Skeletal muscle tissue (tissue), 4 donors: ENCODE measurements around the gene LST1. TPM values are rescaled to one million over a fixed set of nuclear protein-coding genes. Genes with fewer than 3 reads are reported as not detected.

ENCODE experiments used
- H3K27ac ChIP-seq: one replicate; pipeline ENCODE4 v1.7.0; 2013; ENCODE audit warnings: mild to moderate bottlenecking, low read depth, low read length, inconsistent platforms
- H3K27me3 ChIP-seq, 3 donors: one replicate each; pipeline ENCODE4 v1.7.0; 2013; ENCODE audit warnings: low read length in 3 of 3; ENCODE audit not compliant: control insufficient read depth in 3 of 3, insufficient read depth in 3 of 3
- H3K36me3 ChIP-seq, 3 donors: one replicate each; pipeline ENCODE4 v1.7.0; 2013; ENCODE audit warnings: low read length in 3 of 3; ENCODE audit not compliant: control insufficient read depth in 3 of 3, insufficient read depth in 3 of 3
- H3K4me1 ChIP-seq, 3 donors: one replicate each; pipeline ENCODE4 v1.7.0; 2013; ENCODE audit warnings: low read length in 3 of 3, mild to moderate bottlenecking in 3 of 3; ENCODE audit not compliant: control insufficient read depth in 3 of 3, insufficient read depth in 3 of 3
- H3K4me3 ChIP-seq, 3 donors: one replicate each; pipeline ENCODE4 v1.7.0; 2013; ENCODE audit warnings: low read length in 3 of 3
- H3K9ac ChIP-seq, 3 donors: one replicate each; pipeline ENCODE4 v1.7.0; 2013; ENCODE audit warnings: low read length in 3 of 3, mild to moderate bottlenecking in 3 of 3, moderate library complexity in 2 of 3, low read depth in 1 of 3
- H3K9me3 ChIP-seq, 3 donors: one replicate each; pipeline ENCODE4 v1.7.0; 2013; ENCODE audit warnings: low read length in 3 of 3; ENCODE audit not compliant: control insufficient read depth in 3 of 3
- total RNA-seq: library from RNA; depleted of rRNA; stranded (reverse); fragments of >200 nt; gene quantifications from one replicate; pipeline ENCODE4 v1.2.3, GENCODE V29; 2014
- donor health status: Osteomylitis.

The LST1 gene
- total RNA-seq, 1 donor from 2014 or later = 3.7 TPM

DNA sequence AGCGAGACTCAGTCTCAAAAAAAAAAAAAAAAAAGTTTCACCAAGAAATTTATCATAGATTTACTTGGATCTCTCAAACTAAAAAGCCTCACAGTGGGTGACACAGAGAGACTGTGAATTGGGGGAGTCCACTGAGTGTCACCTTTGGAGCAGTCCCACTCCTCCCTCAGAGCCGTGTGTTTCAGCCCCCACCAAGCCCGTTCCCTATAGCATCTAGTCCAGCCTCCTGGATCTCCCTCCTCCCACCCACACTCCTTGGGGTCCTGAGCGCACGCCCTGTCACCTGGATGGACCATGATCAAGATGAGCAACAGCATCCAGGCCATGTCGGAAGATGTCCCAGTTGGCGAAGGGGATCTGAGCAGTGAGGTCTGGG, 6.3 kb downstream of the LST1 start:
- Histone ChIP-seq H3K36me3 (no peaks in the 10 kb centered on the region), H3K27me3 (no peaks in the 10 kb centered on the region), H3K4me3 (no peak overlapping the region), H3K9ac (no peak overlapping the region), H3K9me3 (no peaks in the 10 kb centered on the region), H3K27ac (no peak overlapping the region), H3K4me1 (peaks cover 0 to 2% (median 2%) of the 10 kb centered on the region in 3 donors)

DNA sequence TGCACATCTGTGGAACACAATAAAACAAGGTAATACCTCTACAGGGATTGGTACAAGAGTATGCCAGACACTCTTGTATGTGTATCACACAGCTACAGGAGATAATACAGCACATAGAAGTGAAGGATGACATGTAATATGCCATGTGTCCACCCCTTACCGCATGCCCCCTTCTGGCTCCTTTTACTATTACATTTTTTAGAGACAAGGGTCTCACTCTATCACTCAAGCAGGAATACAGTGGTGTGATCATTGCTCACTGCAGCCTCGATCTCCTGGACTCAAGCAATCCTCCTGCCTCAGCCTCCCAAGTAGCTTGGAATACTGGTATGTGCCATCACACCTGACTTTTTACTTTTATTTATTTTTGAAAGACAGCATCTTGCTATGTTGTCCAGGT, 10.9 kb downstream of the LST1 start:
- Histone ChIP-seq H3K4me1 (no peaks in the 10 kb centered on the region), H3K4me3 (no peak overlapping the region), H3K9ac (no peak overlapping the region), H3K27me3 (no peaks in the 10 kb centered on the region), H3K27ac (no peak overlapping the region), H3K36me3 (no peaks in the 10 kb centered on the region), H3K9me3 (no peaks in the 10 kb centered on the region)

DNA sequence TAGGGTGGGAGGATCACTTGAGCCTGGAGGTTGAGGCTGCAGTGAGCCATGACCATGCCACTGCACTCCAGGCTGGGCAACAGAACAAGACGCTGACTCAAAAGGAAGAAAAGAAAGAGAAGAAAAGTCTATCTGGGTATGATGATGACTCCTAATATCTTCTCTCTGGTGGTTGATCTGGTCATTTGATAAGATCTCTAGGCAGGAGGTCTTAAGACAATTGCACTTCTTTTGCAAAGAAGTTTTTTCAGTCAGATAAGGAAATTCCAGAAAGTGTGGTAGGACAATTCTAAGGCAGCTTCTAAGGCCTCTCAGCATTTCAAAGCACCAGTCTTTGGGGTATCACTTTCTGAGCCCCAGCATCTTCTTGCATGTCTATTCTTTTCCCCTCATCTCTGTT, 21.2 kb downstream of the LST1 start:
- Histone ChIP-seq H3K27ac (no peak overlapping the region), H3K27me3 (no peaks in the 10 kb centered on the region), H3K4me1 (no peaks in the 10 kb centered on the region), H3K4me3 (no peak overlapping the region), H3K9ac (no peak overlapping the region), H3K9me3 (no peaks in the 10 kb centered on the region), H3K36me3 (no peaks in the 10 kb centered on the region)

DNA sequence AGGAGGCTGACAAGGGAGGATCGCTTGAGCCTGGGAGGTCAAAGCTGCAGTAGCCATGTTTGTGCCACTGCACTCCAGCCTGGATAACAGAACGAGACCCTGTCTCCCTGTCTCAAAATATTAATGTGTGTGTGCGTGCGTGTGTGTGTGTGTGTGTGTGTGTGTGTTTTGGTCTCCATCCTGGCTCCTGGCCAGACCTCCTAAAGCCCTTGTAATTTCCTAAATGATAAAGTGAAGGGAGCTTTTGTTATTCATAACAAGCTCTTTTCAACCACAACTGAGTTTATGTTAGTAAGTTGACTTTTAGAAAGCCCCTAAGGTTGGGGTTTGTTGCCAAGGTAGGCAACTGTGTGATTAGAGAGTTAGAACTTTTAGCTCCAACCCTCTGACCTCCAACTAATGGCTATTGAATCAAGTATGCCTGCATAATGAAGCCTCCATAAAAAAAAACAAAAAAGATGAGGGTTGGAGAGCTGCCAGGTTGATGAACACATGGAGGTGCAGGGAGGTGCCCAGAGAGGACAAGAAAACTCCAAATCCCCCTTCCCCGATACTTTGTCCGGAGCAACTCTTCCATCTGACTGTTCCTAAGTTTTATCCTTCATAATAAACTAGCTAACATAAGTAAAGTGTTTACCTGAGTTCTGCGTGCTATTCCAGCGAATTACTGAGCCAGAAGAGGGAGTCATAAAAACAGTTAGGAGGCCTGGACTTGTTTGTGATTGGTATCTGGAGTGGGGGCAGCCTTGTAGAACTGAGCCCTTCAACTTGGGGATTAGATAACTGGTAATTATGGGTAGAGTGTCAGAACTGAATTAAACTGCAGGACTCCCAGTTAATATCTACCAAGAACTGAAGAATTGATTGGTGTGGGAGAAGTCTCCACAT, 23.7 kb downstream of the LST1 start:
- no peaks in the 10 kb centered on the region for H3K27me3 ChIP-seq
- H3K9me3 ChIP-seq = no peaks in the 10 kb centered on the region
- H3K36me3 ChIP-seq = no peaks in the 10 kb centered on the region
- H3K4me1 ChIP-seq = no peaks in the 10 kb centered on the region
- H3K9ac ChIP-seq = no peak overlapping the region
- no peak overlapping the region for H3K27ac ChIP-seq
- H3K4me3 ChIP-seq = no peak overlapping the region

DNA sequence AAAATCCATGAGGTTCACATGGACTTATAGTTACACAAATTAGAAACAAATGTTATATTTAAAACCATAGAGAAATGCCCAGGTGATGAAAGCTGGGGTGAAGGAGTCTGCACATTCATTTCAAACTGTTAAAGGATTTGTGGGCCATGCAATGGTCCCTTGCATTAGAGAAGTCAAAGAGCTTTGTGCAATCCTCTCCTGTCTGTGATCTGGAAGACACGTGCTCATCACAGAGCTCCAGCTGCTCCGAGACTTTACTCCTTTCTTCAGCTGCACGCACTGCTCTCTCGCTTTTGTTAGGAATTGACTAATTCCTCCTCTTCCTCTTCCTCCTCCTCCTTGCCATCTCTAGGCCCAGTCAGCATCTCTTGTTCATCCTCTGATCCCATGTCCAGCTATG, 24.9 kb downstream of the LST1 start:
- no peak overlapping the region for H3K27ac ChIP-seq
- H3K4me3 ChIP-seq = no peak overlapping the region
- H3K27me3 ChIP-seq = no peaks in the 10 kb centered on the region
- no peaks in the 10 kb centered on the region for H3K36me3 ChIP-seq
- no peak overlapping the region for H3K9ac ChIP-seq
- no peaks in the 10 kb centered on the region for H3K9me3 ChIP-seq
- no peaks in the 10 kb centered on the region for H3K4me1 ChIP-seq

DNA sequence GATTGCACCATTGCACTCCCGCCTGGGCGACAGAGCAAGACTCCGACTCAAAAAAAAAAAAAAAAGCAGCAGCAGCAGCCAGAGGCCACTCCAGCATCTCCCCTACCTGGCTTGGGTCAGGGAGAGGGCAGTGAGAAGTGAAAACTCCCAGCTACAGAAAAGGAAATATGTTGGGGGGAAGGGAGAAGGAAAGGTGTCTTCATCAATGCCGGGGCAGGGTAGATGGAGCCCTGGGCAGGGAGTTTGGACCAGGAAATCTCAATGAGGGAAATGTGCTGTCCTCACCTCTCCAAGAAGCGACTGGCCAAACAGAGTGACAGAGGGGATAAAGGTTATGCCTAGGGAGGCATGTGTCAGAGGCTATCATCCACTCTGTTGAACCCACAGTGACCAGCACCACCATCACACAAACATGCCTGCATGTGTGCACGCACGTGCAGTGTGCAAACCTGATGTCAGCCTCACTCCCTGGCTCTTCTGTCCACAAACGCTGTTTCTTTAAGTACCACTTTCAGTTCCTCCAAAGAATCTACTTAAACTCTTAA, 28.1 kb downstream of the LST1 start:
- Histone ChIP-seq H3K36me3 (no peaks in the 10 kb centered on the region), H3K9ac (no peak overlapping the region), H3K4me1 (no peaks in the 10 kb centered on the region), H3K4me3 (no peak overlapping the region), H3K27me3 (no peaks in the 10 kb centered on the region), H3K27ac (no peak overlapping the region), H3K9me3 (no peaks in the 10 kb centered on the region)

DNA sequence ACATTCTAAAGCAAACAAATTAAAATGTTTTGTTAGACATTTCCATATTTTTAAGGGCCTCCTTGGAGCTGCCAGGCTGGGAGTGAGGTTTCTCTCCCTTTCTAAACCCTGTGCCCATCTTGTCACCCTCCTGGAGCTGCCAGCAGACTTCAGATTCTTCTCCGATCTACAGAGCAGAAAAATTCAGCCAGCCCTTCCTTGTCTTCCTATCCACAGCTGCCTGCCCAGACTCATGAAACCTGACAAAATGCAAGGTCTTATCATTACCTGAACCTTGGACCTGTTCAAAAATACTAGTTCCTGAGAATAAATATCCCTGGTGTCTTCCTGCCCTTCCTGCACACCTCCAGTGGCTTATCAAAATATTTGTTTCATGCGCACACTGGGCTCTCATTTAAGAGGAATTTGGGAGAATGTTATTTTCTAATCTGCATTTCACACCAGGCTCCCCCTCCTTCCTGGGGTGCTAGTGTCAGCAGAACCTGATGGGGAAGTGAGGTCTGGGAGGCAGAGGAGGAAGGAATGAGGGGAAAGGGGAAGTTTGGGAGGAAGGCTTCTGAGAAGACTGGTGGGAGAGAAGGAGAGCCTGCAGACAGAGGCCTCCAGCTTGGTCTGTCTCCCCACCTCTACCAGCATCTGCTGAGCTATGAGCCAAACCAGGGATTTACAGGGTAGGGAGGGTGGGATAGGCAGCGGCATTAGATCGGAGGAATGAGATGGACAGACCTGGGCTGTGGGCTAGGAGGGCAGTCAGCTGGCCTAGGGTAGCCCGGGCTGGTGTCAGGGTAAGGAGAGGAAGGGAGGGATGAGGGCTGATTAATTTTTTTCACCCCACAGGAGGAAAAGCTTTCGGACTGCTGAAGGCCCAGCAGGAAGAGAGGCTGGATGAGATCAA, 28.9 kb downstream of the LST1 start, which contains the start of gene AIF1:
TSS of gene AIF1 (plus strand) at position 551 of the 895 bp plus-strand sequence. CDS start at position 647, 96 bp downstream.
- Histone ChIP-seq H3K4me1 (peaks cover 0 to 3% (median 0%) of the 10 kb centered on the region in 3 donors), H3K27ac (no peak within 1 kb of the TSS), H3K9ac (peak within 1 kb of the TSS in 2 of 3 donors; percentile 20 to 33), H3K9me3 (no peaks in the 10 kb centered on the region), H3K36me3 (no peaks in the 10 kb centered on the region), H3K4me3 (peak within 1 kb of the TSS in 2 of 3 donors; percentile 6 to 43), H3K27me3 (no peaks in the 10 kb centered on the region)

DNA sequence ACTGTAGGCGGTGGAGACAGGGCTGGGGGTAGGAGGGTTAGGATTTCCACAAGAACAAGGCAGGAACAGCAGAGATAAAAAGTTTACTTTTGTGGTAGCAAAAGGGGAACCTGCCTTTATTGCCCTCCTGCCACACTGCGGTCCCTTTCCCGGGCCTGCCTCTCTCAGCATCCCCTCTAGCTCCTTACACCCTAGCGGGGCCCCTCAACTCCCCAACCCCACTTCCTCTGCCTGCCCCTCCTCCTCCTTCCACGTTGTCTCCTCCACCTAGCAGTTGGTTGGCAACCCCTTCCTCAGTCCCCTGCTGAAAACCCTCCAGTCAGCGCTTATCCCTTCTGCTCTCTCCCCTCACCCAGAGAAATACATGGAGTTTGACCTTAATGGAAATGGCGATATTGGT, 29.7 kb downstream of the LST1 start:
- H3K9ac ChIP-seq = peak overlapping the region in 1 of 3 donors; percentile 33
- H3K27ac ChIP-seq = no peak overlapping the region
- no peaks in the 10 kb centered on the region for H3K36me3 ChIP-seq
- peaks cover 0 to 3% (median 0%) of the 10 kb centered on the region in 3 donors for H3K4me1 ChIP-seq
- no peaks in the 10 kb centered on the region for H3K27me3 ChIP-seq
- H3K4me3 ChIP-seq = peak overlapping the region in 2 of 3 donors; percentile 6 to 43
- H3K9me3 ChIP-seq = no peaks in the 10 kb centered on the region

DNA sequence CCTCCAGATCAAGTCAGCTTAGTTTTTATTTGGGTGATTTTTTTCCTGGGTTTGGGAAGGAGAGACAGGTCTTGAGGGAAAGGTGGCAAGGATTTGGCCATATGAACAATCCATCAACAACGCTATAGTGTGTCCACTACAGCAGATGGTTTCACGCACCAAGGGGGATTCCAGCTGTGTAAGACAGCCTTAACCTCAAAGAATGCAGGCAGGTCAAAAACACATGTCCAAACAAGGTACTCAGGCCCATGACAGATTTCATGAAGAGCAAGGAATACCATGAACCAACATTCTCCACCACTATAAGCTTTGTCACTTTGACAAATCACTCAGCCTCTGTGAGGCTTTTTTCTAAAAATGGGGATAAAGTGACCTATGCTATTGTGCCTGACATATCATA, 30.9 kb downstream of the LST1 start:
- no peaks in the 10 kb centered on the region for H3K27me3 ChIP-seq
- H3K36me3 ChIP-seq = peaks cover 0 to under 1% (median 0%) of the 10 kb centered on the region in 3 donors
- H3K27ac ChIP-seq = no peak overlapping the region
- H3K4me1 ChIP-seq = peaks cover 6 to 7% (median 7%) of the 10 kb centered on the region in 3 donors
- no peak overlapping the region for H3K9ac ChIP-seq
- H3K4me3 ChIP-seq = no peak overlapping the region
- H3K9me3 ChIP-seq = no peaks in the 10 kb centered on the region
